Measurements from ENCODE around the gene LRRFIP1.
"Not testable (repeated sequence)": the region's sequence is repeated elsewhere in the genome, so short reads cannot be mapped to it uniquely, and the experiment has no call there.

LRRFIP1 gene

GRCh38 chr2:237732070-237732469, 104.7 kb downstream of the LRRFIP1 start:
- DNase-seq: no peak

- peak; percentile 34 for DNase-seq
Observed at GRCh38 chr2:237732790-237733381, 105.5 kb downstream of the LRRFIP1 start.

- DNase-seq: no peak
Observed at GRCh38 chr2:237733677-237734300, 106.4 kb downstream of the LRRFIP1 start.

DNA sequence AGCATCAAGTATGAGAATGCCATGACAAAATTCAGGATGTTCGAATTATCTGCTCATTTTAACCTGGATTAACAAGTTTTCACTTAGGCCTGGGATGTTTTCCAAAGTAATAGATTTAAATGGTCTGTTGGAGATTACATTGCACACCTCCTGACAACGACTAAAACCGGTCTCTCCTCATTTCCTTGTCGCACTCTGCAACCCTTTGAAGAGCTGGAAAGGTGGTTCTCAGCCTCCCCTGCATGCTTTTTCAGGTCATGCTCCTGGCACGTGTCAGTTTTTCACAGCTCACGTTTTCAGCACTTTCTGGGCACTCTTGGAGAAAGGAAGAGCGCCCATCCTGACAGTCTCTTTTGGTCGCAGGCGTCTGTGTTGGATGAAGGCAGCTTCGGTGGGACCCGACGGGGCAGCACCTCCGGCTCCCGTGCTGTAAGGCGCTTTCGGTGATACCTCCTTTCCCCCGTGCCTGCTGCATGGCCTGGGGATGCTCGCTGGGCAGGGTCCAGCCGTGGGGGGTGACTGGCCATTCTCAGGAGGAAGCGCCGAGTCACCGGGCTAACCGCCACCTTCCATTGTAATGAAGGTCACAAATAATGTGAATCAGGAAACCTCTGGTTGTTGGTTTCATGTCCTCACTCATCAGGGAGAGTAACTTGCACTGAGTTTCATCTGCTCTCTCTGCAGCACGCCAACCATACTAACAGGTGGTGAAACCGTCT, 107.7 kb downstream of the LRRFIP1 start:
- DNase-seq: no peak

GRCh38 chr2:237735798-237736197, 108.4 kb downstream of the LRRFIP1 start:
- no peak for DNase-seq

DNA sequence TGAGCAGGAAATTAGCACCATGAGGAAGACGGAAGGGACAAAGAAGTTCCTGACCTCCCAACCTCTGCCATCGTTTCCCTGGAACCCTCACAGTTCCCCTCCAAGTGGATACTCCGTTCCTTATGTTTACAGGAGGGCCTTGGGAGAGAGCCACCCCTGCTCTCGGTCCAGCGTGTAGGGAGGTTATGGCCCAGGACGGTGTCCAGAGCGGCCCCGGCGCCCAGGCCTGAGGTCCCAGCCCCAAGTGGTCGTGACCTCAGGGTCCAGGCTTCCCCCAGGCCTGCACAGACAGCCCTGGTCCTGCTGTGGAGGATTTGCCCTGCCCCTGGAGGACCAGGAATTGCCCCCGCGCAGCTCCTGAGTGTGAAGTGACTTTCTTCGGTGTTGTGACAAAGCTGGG, 109.4 kb downstream of the LRRFIP1 start:
- DNase-seq: no peak

GRCh38 chr2:237737196-237737865, 109.9 kb downstream of the LRRFIP1 start:
- no peak for DNase-seq

DNA sequence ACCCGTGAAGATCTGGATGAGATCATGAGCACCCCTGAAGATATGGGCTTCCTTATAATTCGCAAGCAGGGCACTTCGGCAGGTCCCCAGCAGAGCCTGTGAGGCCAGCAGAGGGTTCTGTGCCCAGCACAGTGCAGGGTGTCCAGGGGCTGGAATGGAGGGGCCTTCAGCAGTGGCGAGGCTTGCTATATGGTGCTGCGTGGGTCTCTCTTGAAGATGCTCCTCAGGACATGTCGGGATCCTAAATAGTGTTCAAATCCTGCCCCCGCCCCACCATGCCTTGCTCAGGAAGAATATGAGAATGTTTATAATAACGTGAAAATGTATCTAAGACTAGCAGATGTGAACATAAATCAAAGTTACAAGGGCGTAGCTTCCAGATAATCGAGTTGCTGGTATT, 110.9 kb downstream of the LRRFIP1 start:
- DNase-seq: no peak

DNA sequence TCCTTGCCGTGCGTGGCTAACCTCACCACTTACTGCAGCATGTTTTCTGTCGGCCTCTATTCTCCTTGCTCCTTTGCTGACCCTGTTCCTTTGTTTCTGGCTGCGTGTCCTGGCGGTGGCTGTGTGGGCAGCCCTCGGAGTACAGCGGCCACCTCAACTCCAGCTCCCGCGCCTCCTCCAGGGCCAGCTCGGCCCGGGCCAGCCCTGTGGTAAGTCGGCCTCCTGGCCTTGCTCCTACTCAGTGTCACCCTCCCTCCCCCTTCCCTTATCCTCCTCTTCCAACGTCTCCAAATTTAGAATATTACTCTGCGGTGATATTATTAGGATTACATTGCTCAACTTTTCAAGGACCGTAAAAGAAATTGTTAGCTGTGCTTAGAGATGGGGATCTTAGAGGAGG, 111.7 kb downstream of the LRRFIP1 start:
- DNase-seq: no peak

GRCh38 chr2:237742191-237742590, 114.8 kb downstream of the LRRFIP1 start:
- no peak for DNase-seq

GRCh38 chr2:237742614-237743013, 115.2 kb downstream of the LRRFIP1 start:
- DNase-seq: no peak

- DNase-seq: no peak
Observed at GRCh38 chr2:237743024-237743423, 115.6 kb downstream of the LRRFIP1 start.

- DNase-seq: peak; percentile 24
Observed at GRCh38 chr2:237743561-237744269, 116.3 kb downstream of the LRRFIP1 start.

GRCh38 chr2:237744270-237744612, 116.9 kb downstream of the LRRFIP1 start:
- DNase-seq: no peak

DNA sequence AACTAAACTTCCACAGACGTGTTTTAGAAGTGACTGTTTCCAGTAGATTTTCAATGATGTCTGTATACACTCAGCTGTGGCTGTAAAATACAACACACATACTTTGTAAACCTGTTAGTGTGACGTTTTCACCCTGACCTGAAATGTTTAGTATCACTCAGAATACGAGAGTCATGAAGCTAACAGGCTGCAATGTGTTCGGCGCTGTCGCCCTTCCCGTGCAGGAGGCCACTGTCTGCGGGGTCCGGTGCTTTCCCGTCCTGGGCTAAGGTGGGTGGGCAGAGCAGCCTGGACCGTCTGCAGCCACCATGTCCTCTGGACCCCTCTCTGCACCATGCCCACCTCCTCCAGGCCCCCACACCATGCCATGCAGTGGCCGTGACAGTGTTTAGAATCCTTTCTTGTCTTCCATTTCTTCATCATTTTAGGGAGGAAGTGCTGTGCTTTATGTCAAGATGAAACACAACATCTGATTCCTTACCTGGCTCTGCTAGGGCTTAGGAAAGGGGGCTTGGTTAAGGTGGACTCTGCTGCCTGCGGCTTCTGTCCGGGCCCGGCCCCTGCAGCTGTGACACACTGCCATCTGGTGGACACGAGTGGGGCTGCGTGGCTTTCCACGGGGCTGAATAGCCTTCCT, 117.3 kb downstream of the LRRFIP1 start:
- peak; percentile 81 for DNase-seq

DNA sequence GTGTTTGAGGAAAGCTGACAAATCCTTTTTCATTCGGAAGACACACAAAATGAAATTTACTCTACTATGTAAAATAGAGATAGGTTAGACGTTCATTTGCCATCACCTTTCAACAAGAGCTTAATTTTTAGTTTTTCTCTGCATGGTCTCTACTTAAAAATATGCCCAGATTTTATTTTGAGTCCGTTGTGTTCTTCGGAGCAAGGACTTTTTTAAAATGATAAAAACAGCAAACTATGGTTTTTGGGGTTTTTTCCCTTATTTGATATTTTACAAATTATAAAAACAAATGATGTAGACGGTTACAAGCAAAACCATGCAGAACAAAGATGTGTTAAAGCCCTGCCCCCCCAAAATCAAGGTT, 117.8 kb downstream of the LRRFIP1 start:
- no peak for DNase-seq

GRCh38 chr2:237746302-237747080, 119.1 kb downstream of the LRRFIP1 start:
- no peak for DNase-seq

DNA sequence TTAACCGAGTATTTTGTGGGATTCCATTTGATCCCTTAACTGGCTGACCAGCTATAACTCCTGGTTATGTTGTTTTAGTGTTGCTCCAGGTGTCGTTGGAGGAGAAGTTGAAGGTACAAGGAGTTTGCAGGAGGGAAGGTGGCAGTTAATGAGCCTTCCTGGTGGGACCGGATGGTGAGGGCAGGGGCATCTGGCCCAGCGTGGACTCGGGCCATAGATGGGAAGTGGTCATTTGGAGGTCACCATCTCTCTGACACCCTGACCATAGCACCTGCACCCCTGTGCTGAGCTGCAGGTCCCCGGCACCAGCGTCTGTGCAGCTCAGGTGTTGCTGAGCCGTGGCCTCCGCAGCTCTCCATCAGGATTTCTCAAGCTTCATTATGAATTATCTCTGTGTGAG, 119.8 kb downstream of the LRRFIP1 start:
- no peak for DNase-seq

- DNase-seq: no peak
Observed at GRCh38 chr2:237749002-237749401, 121.6 kb downstream of the LRRFIP1 start.

- no peak for DNase-seq
Observed at GRCh38 chr2:237749961-237750360, 122.6 kb downstream of the LRRFIP1 start.

GRCh38 chr2:237750441-237750840, 123.1 kb downstream of the LRRFIP1 start:
- not testable (repeated sequence) for DNase-seq

- peak; percentile 53 for DNase-seq
Observed at GRCh38 chr2:237752761-237753165, 125.4 kb downstream of the LRRFIP1 start.

Measured in hematopoietic multipotent progenitor cell treated with erythropoietin and hydrocortisone succinate and interleukin-3 and kit ligand, for 4 days (in vitro differentiated cells).